ENCODE measurements around the gene LARGE1.

The LARGE1 gene

DNA sequence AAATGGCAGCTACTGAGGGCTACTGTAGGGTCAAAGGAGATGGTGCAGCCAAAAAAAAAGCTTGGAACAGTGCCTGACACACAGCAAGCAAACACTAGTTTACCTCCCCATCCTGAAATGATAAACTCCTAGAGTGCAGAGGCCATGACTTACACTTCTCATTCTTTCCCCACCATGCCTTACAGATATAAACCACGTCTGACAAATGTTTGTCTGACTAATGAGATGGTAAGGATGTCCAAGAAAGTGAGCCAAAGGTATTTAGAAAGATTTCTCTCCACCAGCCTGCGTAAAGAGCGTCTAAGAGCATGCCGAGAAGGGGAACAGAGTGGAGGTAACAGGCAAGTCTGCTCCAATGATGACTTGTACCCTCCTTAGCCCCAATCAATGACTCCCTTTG, 99.0 kb downstream of the LARGE1 start:
- DNase-seq (ENCODE audit: low read depth in 3 of 3) = no peak

DNA sequence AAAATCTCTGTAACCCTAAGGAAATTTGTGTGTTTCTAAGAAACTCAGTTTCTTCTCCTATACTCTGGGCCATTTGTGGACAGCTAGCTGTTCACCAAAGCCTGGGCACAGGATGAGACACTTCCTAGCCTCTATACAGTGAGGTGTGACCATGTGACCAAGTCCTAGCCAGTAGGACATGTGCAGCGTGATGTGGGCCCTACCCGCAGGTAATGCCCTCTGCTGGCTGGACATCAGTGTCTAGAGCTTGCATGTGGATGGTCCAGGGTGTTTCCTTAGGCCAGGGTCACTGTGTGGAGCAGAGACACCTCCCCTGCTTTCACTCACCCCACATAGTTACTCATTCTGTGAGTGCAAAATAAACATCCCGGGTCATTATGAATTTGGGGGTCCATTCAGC, 100.5 kb downstream of the LARGE1 start:
- DNase-seq (ENCODE audit: low read depth in 3 of 3) = no peak

DNA sequence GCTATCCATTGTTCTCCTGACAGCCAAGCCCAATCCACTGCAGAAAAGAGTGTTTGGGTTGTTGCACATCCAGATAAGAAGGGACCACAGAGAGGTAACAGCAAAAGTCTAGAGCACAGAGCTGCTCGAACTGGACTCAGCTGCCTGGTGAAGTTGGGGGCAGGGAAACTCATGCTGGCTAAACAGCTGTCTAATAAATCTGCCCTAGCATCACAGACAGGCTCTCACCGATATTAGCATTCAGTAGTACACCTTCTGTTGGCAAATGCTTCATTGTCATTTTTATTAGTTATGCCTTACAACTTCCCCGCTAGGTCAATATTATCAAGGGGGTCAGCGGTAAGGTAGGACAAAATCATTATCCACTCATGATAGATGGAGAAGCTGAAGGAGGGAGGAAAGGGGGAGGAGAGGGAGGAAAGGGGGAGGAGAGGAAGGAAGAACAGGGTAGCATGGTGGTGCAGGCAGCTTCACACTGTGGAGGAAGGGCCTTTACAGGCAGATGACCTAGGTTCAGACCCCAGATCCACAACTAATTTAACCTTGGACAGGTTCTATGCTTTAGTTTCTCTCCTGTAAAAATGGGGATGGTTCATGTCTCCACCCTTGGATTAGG, 102.7 kb downstream of the LARGE1 start:
- no peak for DNase-seq (ENCODE audit: low read depth in 3 of 3)

DNA sequence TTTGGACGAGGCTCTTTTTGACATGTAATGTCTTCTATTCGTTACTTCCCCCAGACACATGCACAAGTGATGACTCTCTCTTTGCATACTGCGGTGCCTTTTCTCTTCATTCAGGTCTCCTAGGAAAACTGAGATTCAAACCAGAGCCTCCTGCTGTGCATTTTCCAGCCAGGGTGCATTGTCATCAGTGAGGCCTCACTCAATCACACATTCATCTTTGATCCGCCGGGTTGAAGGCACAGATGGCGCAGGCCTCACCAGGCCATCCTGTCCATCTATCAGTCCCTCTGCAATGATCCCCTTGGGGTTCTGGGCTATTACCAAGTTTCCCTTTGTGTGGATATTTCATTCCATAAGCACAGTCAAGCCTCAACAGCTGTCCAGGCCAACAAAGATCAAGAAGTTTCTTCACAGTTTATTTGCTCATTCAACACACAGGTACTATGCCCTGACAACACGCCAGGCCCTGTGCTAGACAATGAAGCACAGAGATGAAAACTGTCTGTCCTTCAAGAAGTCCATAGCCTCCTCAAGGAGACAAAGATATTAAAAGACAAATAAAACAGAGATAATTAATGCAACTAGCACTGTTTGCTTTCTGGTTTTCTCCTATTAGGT, 107.8 kb downstream of the LARGE1 start:
- DNase-seq (ENCODE audit: low read depth in 3 of 3) = no peak

DNA sequence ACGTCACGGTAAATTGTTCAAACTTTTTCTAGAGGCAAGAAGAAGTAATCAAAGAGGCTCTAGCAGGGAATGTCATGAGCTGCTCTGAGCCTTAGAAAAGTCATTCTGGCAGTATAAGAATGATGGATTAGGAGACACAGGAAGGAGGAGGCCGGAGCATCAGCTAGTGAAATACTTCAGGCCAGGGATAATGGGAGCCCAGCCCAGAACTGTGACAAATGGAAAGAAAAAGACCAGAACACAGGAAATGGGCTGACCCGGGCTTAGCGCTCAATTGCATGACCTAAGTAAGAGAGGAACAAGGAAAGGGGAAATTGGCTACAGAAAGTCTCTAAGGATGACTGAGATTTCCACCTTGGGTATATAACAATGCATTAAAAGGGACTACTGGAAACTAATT, 108.6 kb downstream of the LARGE1 start:
- no peak for DNase-seq (ENCODE audit: low read depth in 3 of 3)

DNA sequence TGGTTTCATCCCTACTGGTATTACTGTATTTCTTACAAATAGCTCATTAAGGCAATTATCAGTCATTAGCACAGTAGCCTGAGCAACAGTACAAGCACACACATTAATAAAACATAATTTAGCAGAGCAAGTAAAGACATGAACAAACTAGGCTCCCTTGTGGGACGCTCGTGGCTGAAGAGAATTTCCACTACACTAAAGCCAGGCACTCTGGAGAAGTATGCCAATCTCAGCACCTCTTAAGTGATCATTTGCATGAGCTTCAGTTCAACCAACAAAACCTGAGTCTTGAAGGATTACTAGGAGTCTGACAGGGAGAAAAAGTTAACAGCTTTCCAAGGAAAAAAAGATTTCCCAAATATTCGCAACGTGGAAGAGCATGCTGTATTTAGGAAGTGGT, 109.1 kb downstream of the LARGE1 start:
- no peak for DNase-seq (ENCODE audit: low read depth in 3 of 3)

DNA sequence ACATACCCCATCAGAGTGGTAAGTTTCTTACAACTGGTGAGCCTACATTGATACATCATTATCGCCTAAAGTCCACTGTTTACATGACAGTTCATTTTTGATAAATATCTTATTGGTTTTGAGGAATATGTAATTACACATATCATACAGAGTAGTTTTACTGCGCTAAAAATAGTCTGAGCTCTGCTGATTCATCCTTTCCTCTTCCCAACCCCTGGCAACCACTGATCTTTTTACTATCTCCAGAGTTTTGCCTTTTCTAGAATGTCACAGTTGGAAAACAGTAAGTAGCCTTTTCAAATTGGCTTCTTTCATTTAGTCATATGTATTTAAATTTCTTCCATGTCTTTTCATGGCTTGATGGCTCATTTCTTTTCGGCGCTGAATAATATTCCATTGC, 112.8 kb downstream of the LARGE1 start:
- no peak for DNase-seq (ENCODE audit: low read depth in 3 of 3)

DNA sequence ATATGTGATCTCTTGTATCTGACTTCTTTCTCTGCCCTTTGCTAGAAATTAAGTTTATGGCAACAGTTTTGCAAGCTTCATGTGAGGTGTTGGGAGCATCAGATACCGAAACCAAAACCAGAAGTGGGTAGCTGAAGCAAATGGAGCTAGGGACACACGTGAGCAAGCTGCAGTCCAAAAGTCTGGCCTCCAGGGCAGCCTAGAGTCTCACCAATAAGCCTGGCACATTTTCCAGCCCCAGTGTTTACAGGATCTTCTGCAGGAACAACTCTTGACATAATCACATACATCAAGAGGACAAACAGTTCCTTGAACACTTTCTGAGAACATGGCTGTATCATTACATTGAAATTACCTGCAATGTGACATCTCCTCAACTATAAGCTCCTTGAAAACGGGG, 114.1 kb downstream of the LARGE1 start:
- no peak for DNase-seq (ENCODE audit: low read depth in 3 of 3)

DNA sequence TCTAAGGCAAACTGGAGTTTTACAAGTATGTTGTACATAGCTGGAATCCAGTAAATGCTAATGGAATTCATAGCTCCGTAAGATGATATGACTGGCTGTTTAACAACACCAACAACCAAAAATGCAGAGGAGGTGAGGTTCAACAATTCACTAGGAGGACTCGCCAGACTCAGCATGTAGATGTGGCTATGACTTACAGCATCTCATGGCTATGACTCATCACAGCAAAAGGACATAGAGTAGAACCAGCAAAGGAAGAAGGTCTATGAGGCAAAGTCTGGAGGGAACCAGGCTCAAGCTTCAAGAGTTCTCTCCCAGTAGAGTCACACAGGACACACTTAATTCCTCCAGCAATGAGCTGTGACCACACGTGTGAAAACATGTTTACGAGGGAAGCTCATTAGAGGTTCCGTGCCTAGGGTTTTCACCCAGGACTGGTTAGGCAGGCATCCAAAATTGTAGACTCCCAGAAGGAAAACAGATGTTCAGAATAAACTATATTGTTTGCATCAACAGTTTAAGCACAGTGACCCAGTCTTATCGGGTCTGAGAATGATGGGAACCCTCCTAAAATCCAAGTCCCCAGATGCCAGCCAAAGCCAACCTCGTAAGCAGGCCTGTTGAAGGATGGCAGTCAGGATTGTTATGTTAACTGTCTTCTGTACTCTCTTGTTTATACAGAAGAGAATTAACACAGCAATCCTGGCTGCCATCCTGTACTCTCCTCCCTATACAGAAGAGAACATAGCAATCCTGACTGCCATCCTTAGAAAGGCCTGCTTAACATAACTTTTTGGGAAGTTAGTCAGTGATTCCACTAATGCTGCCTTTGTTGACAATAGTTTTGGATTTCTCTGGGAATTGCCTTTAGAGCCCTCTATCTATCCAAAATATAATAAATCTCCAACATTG, 116.6 kb downstream of the LARGE1 start:
- DNase-seq (ENCODE audit: low read depth in 3 of 3) = no peak

DNA sequence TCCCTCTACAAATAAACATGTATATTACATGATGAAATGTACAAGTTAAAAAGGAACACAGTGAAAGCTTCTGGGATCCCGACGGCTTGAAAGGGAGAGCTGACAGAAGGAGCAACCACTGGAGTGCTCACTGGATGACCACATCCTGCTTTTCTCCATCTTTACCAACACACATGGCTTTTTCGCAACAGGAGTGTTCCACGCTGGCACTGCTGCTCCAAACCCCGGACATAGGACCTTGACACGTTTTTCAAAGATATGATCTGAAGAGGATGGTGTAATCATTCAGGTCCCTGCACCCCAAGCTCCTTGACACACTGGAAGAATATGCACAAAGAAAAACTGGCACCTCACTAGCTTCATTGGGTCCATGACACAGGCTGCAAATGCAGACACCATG, 121.9 kb downstream of the LARGE1 start:
- DNase-seq (ENCODE audit: low read depth in 3 of 3) = no peak

DNA sequence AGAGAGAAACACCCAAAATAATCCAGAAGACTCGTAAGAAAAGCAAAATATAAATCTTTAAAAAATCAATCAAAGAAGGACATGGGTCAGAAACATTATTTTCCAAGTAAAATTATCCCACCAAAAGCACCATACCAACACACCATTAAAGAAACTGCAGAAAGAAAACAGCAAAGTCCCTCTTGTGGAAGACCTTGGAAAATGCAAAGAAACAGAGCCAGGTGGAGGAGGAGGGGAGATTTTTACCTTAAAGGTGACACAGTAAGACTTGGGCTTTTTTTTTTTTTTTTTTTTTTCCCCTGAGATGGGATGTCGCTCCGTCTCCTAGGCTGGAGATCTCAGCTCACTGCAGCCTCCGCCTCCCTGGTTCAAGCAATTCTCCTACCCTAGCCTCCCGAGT, 123.8 kb downstream of the LARGE1 start:
- no peak for DNase-seq (ENCODE audit: low read depth in 3 of 3)

DNA sequence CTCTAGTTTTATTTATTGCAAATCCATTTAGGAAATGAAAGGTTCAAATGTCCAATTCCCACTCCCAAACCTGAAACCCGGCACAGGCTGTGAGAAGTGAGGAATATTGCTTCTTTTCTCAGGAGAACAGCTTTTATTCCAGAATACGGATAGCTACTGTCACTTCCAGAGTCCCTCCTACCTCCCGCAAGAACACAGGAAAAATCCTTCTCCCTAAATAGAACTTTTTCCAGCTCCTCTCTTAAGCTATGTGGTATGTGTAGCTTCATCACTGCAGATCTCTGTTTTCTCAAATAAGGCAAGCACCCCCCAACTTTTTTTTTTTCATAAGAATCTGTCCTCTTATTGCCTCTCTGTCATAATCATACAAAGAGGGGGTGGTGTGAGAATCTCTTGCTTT, 126.8 kb downstream of the LARGE1 start:
- DNase-seq (ENCODE audit: low read depth in 3 of 3) = no peak

DNA sequence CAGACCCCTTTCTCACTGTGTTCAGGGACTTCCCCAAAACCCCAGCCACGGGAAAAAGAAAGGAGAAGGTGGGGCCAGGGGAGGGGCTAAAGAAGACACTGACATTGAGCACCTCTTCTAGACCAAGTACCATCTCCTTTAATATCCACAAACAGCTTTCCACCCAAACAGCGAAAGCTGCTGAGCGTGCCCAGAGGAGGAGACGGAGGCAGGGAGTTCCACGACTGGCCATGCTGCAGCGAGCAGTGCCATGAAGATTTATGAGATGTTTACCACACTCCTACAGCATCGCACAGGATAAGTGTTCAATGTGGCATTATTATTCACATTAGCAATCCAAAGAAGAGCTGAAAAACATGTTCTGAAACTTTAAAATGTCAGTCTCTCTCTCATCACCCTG, 127.4 kb downstream of the LARGE1 start:
- no peak for DNase-seq (ENCODE audit: low read depth in 3 of 3)

DNA sequence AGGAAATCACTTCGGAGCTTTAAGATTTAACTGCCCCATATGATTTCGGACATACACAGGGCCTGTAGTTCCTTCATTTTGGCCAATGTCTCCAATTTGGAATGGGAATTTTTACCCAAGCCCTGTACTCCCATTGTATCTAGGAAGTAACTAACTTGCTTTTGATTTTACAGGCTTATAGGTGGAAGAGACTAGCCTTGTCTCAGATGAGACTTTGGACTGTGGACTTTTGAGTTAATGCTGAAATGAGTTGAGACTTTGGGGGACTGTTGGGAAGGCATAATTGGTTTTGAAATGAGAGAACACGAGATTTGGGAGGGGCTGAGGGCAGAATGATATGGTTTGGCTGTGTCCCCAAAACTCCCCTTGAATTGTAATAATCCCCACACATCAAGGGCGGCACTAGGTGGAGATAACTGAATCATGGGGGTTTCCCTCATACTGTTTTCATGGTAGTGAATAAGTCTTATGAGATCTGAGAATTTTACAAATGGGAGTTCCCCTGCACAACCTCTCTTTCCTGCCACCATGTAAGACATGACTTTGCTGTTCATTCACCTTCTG, 130.5 kb downstream of the LARGE1 start:
- DNase-seq (ENCODE audit: low read depth in 3 of 3) = no peak

DNA sequence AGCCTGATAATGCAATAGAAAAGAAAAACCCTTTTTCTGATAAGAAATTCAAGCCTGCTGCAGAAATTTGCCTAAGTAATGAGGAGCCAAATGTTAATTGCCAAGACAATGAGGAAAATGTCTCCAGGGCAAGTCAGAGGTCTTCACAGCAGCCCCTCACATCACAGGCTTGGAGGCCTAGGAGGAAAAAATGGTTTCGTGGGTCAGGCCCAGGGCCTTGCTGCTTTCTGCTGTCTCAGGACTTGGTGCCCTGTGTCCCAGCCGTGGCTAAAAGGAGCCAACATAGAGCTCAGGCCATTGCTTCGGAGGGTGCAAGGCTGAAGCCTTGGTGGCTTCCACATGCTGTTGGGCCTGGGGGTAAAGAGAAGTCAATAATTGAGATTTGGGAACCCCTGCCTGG, 131.3 kb downstream of the LARGE1 start:
- no peak for DNase-seq (ENCODE audit: low read depth in 3 of 3)

DNA sequence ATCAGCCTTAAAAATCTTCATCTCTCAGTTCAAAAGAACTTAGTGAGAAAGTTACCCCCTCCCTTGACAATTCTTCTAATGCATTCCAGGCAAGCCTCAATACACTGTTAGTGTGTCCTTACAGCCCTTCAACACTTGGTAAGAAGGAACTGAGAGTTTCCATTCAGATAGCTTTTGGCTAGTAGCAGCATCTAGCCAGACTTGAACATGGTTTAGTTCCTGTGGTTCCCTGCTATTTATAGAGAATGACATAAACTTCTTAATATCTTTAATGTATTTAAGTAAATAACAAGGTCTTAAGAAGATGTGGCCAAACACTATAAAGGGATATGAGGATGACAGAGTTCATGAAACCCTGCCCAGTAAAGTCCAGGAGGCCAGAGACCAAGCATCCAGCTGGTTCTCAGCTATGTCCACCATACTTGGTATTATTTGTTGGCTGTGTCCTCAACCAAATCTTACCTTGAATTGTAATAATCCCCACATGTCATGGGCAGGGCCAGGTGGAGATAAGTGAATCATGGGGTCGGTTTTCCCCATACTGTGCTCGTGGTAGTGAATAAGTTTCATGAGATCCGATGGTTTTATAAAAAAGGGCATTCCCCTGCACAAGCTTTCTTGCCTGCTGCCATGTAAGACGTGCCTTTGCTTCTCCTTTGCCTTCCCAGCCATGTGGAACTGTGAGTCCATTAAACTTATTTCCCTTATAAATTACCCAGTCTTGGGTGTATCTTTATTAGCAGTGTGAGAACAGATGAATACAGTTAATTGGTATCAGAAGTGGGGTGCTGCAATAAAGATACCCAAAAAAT, 132.4 kb downstream of the LARGE1 start:
- DNase-seq (ENCODE audit: low read depth in 3 of 3) = no peak

DNA sequence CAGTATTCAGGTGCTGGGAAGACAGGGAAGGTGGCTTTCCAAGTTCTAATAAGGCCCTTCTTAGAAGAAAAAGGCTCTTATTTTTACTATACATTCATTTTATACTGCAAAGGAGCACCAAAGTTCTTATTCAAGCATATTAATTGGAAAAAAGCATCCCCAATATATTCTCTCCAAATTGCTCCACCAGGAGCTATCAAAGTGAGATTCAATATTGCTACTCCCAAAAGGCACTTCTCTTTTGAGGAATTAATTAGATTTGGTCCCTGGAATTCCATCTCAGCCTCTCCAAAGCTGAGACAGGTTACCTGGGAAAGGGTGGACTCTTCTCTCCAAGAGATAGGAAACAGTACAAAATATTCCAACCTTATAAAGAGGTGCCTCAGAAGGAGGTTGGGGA, 134.1 kb downstream of the LARGE1 start:
- no peak for DNase-seq (ENCODE audit: low read depth in 3 of 3)

DNA sequence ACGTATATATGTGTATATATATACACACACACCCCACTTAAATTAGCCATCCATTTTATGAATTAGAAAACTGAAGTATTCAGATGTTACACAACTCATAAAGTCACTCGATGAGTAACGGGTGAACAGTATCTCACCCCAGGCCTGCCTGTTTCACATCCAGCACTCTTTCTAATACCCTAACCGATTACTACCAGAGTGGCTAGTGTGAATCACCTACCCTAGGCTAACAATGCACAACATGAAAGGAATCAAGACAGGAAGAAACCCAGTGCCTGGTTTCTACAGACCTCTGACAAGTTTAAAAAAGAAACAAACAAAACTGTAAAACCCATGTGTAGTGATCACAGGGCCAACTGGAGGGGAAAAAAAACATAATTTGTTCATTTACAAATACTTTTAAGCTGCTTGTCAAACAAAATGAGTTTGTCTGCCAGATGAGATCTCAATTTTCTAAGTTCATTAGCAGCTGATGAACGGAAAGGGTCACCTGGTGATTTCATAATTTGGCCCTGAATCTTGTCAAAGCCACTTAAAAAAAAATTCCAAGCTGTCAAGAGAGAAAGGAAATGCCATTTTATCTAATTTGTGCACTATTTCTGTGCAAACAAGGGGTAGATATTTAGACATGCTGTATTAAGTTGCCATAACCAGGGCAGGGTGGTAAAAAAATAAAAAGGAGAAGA, 134.8 kb downstream of the LARGE1 start:
- DNase-seq (ENCODE audit: low read depth in 3 of 3) = no peak

DNA sequence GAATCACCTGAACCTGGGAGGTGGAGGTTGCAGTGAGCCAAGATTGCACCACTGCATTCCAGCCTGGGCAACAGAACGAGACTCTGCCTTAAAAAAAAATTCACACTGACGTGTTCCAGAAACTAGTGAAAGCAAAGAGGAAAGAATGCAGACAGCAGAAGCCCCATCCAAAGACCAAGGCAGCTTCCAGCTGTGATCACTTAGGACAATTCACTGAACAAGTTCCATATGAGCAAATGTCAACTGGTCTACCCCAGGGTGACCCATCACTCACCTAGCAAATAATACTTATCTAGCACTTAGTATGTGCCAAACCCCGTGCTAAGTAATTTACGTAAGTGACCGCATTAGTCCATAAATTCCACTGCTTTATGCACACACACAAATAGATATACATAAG, 138.9 kb downstream of the LARGE1 start:
- DNase-seq (ENCODE audit: low read depth in 3 of 3) = no peak

DNA sequence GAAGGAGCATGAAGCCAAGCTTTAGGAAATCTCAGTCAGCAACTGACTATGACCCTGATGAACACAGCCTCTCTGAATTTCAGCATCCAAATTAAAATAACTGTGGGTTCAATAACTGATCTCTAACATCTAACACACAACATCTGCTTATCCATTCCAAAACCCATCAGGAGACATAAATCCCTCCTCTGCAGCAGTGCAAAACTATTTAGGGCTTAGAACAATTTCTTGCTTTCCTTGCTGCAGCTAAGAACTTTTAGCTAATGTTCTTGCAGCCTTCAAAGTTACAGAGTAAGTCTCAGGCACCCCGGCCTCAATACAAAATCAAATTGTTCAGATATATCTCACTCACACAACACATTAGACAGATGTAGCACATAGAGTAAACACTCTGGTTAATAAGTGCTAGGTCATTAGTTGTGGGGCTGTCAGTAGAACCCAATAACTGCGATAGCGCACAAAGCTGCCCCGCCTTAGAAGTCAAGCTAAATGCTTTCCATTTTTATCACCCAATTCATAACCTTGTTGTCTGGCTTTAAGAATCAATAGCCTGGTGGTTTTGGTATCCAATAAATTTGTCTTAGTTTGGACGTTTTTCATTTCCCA, 139.6 kb downstream of the LARGE1 start:
- no peak for DNase-seq (ENCODE audit: low read depth in 3 of 3)

DNA sequence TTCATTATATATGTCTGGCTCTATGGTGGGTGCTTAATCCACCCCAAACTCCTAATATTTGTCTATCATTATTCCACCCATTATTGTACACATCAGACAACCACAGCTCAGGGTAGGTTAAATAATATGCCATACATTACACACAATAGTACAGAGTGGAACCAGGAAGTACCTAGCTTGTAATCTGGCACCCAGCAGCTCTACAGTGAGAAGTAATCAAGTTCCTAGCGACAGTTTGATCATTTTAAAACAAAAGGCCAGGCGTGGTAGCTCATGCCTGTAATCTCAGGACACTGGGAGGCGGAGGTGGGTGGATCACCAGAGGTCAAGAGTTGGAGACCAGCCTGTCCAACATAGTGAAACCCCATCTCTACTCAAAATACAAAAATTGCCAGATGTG, 141.0 kb downstream of the LARGE1 start:
- no peak for DNase-seq (ENCODE audit: low read depth in 3 of 3)
